ENCODE data around the gene CERS6. TPM values are rescaled to one million over a fixed set of nuclear protein-coding genes. Genes with fewer than 3 reads are reported as not detected.
A peak's percentile ranks its signal among the peaks of the same experiment; 100 is the strongest.

CERS6 gene
- total and polyA plus RNA-seq, 2 experiments from 2014 or later = 7.4 to 35.0 TPM

- Histone ChIP-seq H3K36me3 (ENCODE audit: insufficient read depth) (no peaks in the 10 kb centered on the region), H3K27ac (ENCODE audit: low read depth) (peak overlapping the region; percentile 40; the same call in 1 of the 2 replicates), H3K9me2 (ENCODE audit: insufficient read depth) (no peaks in the 10 kb centered on the region), H3K4me1 (ENCODE audit: insufficient read depth) (peaks cover 31% of the 10 kb centered on the region), H3K4me3 (no peak overlapping the region), H3K4me2 (peak overlapping the region; percentile 42), H4K20me1 (replicated peaks; ENCODE audit: insufficient read depth) (no peaks in the 10 kb centered on the region; the same call in 1 of the 2 replicates), H3K27me3 (ENCODE audit: insufficient read depth) (no peaks in the 10 kb centered on the region), H3K79me2 (replicated peaks; ENCODE audit: insufficient read depth) (0 out of 2 replicates have a peak, but pooled peaks cover 5% of the 10 kb centered on the region), H3F3A (replicated peaks; ENCODE audit: low read depth) (no peaks in the 10 kb centered on the region), H2AFZ (no peak overlapping the region)
- DNase-seq (ENCODE audit: low spot score) (peak; percentile 52), ATAC-seq (peak; percentile 48)
- Mint-ChIP-seq H3K9me3 (no peaks in the 10 kb centered on the region), H3K4me1 (peaks cover 39% of the 10 kb centered on the region), H3K4me3 (no peak overlapping the region), H3K36me3 (ENCODE audit: low read depth) (no peaks in the 10 kb centered on the region), H3K27ac (no peak overlapping the region), H3K27me3 (ENCODE audit: insufficient read depth, low read depth, poor library complexity) (no peaks in the 10 kb centered on the region)
- TF ChIP-seq REST (IDR thresholded peaks at IDR 0.05; ENCODE audit: unreplicated experiment) (no peak), ETS1 (IDR thresholded peaks at IDR 0.05) (no peak), STAT1 (IDR thresholded peaks at IDR 0.05; ENCODE audit: unreplicated experiment) (no peak), EZH2 (IDR thresholded peaks at IDR 0.05; ENCODE audit: low read depth, unreplicated experiment) (no peak), CTCF (conservative IDR thresholded peaks at IDR 0.05; ENCODE audit: low read depth in 2 of 2) (no peak), ZNF114 (CRISPR knock-in tag; IDR thresholded peaks at IDR 0.05) (no peak), ZNF462 (CRISPR knock-in tag; IDR thresholded peaks at IDR 0.05) (no peak), ZNF331 (CRISPR knock-in tag; IDR thresholded peaks at IDR 0.05; ENCODE audit: low read depth) (no peak), EZH2phosphoT487 (IDR thresholded peaks at IDR 0.05; ENCODE audit: unreplicated experiment) (no peak), CREB1 (CRISPR knock-in tag; IDR thresholded peaks at IDR 0.05; ENCODE audit: low read depth) (no peak), JUNB (IDR thresholded peaks at IDR 0.05; ENCODE audit: unreplicated experiment) (no peak), NANOG (IDR thresholded peaks at IDR 0.05; ENCODE audit: borderline replicate concordance) (no peak), POLR2AphosphoS5 (IDR thresholded peaks at IDR 0.05; ENCODE audit: low read depth) (no peak)
Observed at GRCh38 chr2:168632709-168633121, 176.6 kb downstream of the CERS6 start.
